ENCODE measurements around the gene EVA1C.
"Not testable (repeated sequence)": the region's sequence is repeated elsewhere in the genome, so short reads cannot be mapped to it uniquely, and the experiment has no call there.

EVA1C gene

GRCh38 chr21:32423320-32424190, 11.0 kb downstream of the EVA1C start:
- in situ Hi-C loops (cut with MboI; ENCODE audit: low sequenced_read_pairs): loop anchor here (25.0 kb wide), 1 partner anchor 764 kb away; no protein-coding TSS in a partner anchor

GRCh38 chr21:32424191-32424535, 11.7 kb downstream of the EVA1C start:
- in situ Hi-C loops (cut with MboI; ENCODE audit: low sequenced_read_pairs): loop anchor here (25.0 kb wide), 1 partner anchor 763 kb away; no protein-coding TSS in a partner anchor

- in situ Hi-C loops (cut with MboI; ENCODE audit: low sequenced_read_pairs): loop anchor here (25.0 kb wide), 1 partner anchor 763 kb away; no protein-coding TSS in a partner anchor
These were observed 12.2 kb downstream of the EVA1C start for GRCh38 chr21:32424674-32425073.

DNA sequence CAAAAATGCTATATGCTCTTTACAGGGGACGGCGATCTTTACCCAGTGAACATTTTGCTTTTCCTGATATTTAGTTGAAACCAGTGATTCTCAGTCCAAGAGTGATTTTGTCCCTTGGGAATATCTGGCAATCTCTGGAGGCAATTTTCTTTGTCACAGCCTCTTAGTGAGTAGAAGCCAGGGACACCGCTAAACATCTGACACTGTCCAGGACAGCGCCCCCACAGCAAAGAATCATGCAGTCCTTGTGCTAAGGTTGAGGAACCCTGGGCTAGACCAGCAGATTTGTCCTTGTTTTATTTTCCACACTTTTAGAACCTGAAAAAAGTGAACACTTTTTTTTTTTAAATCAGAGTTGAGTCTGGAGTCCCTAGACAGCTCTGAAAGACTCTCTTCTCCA, 13.1 kb downstream of the EVA1C start:
- in situ Hi-C loops (cut with MboI; ENCODE audit: low sequenced_read_pairs): no loop called here

DNA sequence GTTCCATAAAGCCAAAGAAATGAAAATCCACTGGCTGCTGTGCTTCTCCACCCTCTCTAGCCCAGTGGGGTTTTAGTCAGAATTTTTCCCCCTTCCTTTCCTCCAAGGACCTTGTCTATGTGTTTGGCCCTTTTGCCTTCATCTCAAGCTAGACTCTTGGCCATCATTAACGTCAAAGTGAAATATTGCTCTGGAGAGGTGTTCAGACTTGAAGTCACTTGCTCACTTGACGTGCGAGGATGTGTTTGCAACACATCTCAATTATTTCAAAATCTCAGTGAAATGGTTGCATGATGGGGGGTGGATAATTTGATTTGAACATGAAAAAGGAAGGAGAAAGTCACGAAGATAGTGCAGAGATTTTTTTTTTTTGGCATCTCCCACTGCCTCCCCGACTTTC, 13.6 kb downstream of the EVA1C start:
- in situ Hi-C loops (cut with MboI; ENCODE audit: low sequenced_read_pairs): no loop called here

DNA sequence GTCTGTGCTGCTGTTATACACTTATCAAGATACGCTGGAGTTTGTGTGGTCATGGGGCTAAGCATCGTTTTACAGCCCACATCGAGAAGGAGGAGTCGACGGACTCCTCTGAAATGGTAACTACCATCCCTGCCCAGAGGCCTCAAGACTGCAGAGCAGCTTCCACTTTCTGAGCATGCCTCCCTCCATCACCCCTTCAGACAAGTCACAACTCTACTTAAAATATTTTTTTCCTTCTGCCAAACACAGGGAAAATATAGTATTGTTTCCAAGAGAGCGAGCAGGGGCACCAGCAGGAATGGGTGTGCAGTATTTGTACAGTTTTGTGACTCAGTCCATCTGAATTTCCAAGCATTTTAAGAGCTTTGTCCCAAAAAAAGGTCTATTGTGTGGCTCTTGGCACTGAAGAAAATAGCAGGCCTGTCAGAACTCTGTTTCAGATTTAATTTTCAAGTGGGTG, 14.1 kb downstream of the EVA1C start:
- in situ Hi-C loops (cut with MboI; ENCODE audit: low sequenced_read_pairs): no loop called here

- in situ Hi-C loops (cut with MboI; ENCODE audit: low sequenced_read_pairs): no loop called here
These were observed 15.6 kb downstream of the EVA1C start for GRCh38 chr21:32427958-32428623.

- in situ Hi-C loops (cut with MboI; ENCODE audit: low sequenced_read_pairs): not testable (repeated sequence)
These were observed 20.6 kb downstream of the EVA1C start for GRCh38 chr21:32432982-32433660.

- in situ Hi-C loops (cut with MboI; ENCODE audit: low sequenced_read_pairs): no loop called here
These were observed 25.2 kb downstream of the EVA1C start for GRCh38 chr21:32437729-32438128.

- in situ Hi-C loops (cut with MboI; ENCODE audit: low sequenced_read_pairs): no loop called here
These were observed 30.2 kb downstream of the EVA1C start for GRCh38 chr21:32442566-32443318.

DNA sequence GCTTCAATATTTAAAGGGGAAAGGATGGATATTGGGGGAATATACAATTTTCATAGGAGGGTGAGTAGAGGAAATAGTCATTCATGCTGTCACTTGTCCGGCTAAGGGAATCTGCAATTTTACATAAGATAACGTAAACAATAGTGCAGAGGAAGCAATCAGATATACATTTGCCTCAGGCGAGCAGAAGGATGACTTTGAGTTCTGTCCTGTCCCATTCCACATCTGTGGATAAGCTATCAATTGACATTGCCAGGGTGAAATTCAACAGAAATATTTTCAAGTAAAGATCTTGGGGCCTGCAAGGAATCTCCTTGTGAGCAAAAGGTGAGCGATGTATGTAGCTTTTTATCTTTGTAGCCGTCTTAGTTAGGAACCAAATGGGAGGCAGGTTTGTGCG, 32.6 kb downstream of the EVA1C start:
- in situ Hi-C loops (cut with MboI; ENCODE audit: low sequenced_read_pairs): no loop called here

DNA sequence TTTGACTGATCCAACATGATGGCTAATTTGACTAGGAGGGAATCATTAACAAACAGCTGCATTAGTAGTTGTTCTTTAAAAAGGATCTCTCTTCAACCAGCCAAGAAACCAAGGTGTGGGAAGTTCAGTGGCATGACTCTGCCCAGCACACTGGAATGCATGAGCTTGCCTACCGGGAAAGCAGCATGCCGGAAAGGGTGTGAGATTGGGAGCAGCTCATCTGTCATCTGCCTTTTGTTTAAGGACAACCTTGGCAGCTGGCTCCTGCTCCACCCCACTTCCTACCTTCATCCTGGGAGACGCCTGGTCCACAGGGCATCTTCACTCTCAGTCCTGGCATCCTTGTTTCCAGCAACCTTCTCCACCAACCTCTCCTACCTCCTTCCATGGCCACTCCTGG, 33.9 kb downstream of the EVA1C start:
- in situ Hi-C loops (cut with MboI; ENCODE audit: low sequenced_read_pairs): not testable (repeated sequence)

DNA sequence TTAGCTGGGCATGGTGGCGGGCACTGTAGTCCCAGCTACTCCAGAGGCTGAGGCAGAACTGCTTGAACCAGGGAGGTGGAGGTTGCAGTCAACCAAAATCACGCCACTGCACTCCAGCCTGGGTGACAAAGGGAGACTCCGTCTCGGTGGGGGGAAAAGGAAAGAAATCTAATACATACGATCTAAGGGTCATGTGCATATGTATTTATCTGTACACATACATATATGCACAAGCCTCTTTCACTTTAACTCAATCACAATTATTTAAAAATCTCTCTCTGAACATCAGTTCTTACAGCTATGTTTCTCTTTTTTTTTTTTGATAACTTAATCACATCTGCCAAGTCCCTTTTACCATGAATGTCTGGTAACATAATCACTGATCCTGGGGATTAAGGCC, 34.7 kb downstream of the EVA1C start:
- in situ Hi-C loops (cut with MboI; ENCODE audit: low sequenced_read_pairs): no loop called here

- in situ Hi-C loops (cut with MboI; ENCODE audit: low sequenced_read_pairs): no loop called here
These were observed 36.5 kb downstream of the EVA1C start for GRCh38 chr21:32448803-32449594.

GRCh38 chr21:32450881-32451701, 38.6 kb downstream of the EVA1C start:
- in situ Hi-C loops (cut with MboI; ENCODE audit: low sequenced_read_pairs): not testable (repeated sequence)

- in situ Hi-C loops (cut with MboI; ENCODE audit: low sequenced_read_pairs): not testable (repeated sequence)
These were observed 39.7 kb downstream of the EVA1C start for GRCh38 chr21:32452191-32452590.

DNA sequence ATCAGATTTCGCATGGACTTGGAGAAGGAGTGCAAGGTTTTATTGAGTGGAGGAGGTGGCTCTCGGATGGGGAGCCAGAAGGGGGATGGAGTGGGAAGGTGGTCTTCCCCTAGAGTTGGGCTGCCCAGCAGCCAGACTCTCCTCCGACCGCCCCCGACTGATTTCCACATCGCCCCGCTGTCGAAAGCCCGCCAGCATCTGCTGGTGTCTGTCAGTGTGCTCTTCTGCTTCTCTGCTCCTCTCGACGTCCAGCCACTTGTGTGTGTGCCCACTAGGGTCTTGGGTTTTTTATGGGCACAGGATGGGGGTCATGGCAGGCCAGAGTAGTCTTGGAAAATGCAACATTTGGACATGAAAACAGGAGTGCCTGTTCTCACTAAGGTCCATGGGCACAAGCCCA, 40.1 kb downstream of the EVA1C start:
- in situ Hi-C loops (cut with MboI; ENCODE audit: low sequenced_read_pairs): no loop called here

DNA sequence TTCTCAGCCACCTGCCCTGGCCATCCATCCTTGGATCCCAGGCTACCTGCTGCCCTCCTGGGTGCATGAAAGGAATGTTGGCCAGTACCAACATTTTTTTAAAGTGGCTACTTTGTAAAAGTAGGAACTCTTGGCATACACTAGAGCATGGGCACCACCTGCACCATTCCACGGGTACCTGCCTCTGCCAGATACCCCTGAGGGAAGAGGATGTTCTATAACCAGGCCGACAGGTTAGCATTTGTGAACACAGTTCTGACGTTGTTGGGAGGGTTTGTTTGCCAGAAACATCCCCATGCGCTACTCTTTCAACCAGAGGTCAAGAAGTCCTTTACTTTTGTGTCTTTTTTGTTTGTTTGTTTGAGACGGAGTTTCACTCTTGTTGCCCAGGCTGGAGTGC, 43.0 kb downstream of the EVA1C start:
- in situ Hi-C loops (cut with MboI; ENCODE audit: low sequenced_read_pairs): no loop called here

- in situ Hi-C loops (cut with MboI; ENCODE audit: low sequenced_read_pairs): no loop called here
These were observed 44.0 kb downstream of the EVA1C start for GRCh38 chr21:32456497-32456918.

All from HL-60/S4 (cell line).